Measurements from ENCODE around the gene OTOS.
A peak's percentile ranks its signal among the peaks of the same experiment; 100 is the strongest.

The OTOS gene

GRCh38 chr2:240139011-240139441 is 1.4 kb downstream of the OTOS start:
- DNase-seq (ENCODE audit: extremely low spot score, insufficient read length, low read depth) (no peak), FAIRE-seq (no peak)

GRCh38 chr2:240138254-240138984 is 2.0 kb downstream of the OTOS start:
- FAIRE-seq (no peak), DNase-seq (ENCODE audit: extremely low spot score, insufficient read length, low read depth) (no peak)

GRCh38 chr2:240137596-240138253 is 2.7 kb downstream of the OTOS start:
- no peak for DNase-seq (ENCODE audit: extremely low spot score, insufficient read length, low read depth)
- FAIRE-seq: no peak

GRCh38 chr2:240136671-240137292 is 3.7 kb downstream of the OTOS start:
- FAIRE-seq: no peak
- DNase-seq (ENCODE audit: extremely low spot score, insufficient read length, low read depth): no peak

- DNase-seq (ENCODE audit: extremely low spot score, insufficient read length, low read depth) (peak; percentile 89), FAIRE-seq (peak; percentile 83)
Measured at GRCh38 chr2:240136013-240136670, 4.3 kb downstream of the OTOS start, which contains the start of gene COPS9. Gene COPS9 (minus strand): TSS chr2:240136305. CDS start chr2:240136284, 21 bp downstream.

GRCh38 chr2:240135706-240136012 is 4.8 kb downstream of the OTOS start:
- FAIRE-seq (no peak), DNase-seq (ENCODE audit: extremely low spot score, insufficient read length, low read depth) (no peak)

- FAIRE-seq: no peak
- no peak for DNase-seq (ENCODE audit: extremely low spot score, insufficient read length, low read depth)
Measured at GRCh38 chr2:240134956-240135520, 5.4 kb downstream of the OTOS start.

GRCh38 chr2:240134466-240134865 is 6.0 kb downstream of the OTOS start:
- FAIRE-seq: no peak

GRCh38 chr2:240133401-240133800 is 7.1 kb downstream of the OTOS start:
- no peak for FAIRE-seq
- no peak for DNase-seq (ENCODE audit: extremely low spot score, insufficient read length, low read depth)

More at GRCh38 chr2:240134466-240134865, 6.0 kb downstream of the OTOS start:
- DNase-seq (ENCODE audit: extremely low spot score, insufficient read length, low read depth): no peak

- no peak for FAIRE-seq
- no peak for DNase-seq (ENCODE audit: extremely low spot score, insufficient read length, low read depth)
Measured at GRCh38 chr2:240132651-240132980, 7.8 kb downstream of the OTOS start.

- FAIRE-seq: no peak
- DNase-seq (ENCODE audit: extremely low spot score, insufficient read length, low read depth): no peak
Measured at GRCh38 chr2:240131941-240132650, 8.4 kb downstream of the OTOS start.

GRCh38 chr2:240131296-240131695 is 9.2 kb downstream of the OTOS start:
- FAIRE-seq: no peak

GRCh38 chr2:240130393-240131195 is 9.9 kb downstream of the OTOS start:
- DNase-seq (ENCODE audit: extremely low spot score, insufficient read length, low read depth) (no peak), FAIRE-seq (no peak)

More at GRCh38 chr2:240131296-240131695, 9.2 kb downstream of the OTOS start:
- DNase-seq (ENCODE audit: extremely low spot score, insufficient read length, low read depth): no peak

GRCh38 chr2:240129731-240130392 is 10.6 kb downstream of the OTOS start:
- no peak for FAIRE-seq
- no peak for DNase-seq (ENCODE audit: extremely low spot score, insufficient read length, low read depth)

- FAIRE-seq: no peak
Measured at GRCh38 chr2:240129311-240129710, 11.1 kb downstream of the OTOS start.

GRCh38 chr2:240128608-240129145 is 11.8 kb downstream of the OTOS start:
- no peak for FAIRE-seq
- DNase-seq (ENCODE audit: extremely low spot score, insufficient read length, low read depth): no peak

More at GRCh38 chr2:240129311-240129710, 11.1 kb downstream of the OTOS start:
- no peak for DNase-seq (ENCODE audit: extremely low spot score, insufficient read length, low read depth)

GRCh38 chr2:240127911-240128607 is 12.4 kb downstream of the OTOS start:
- DNase-seq (ENCODE audit: extremely low spot score, insufficient read length, low read depth): no peak
- no peak for FAIRE-seq
